GM10248 (cell line): Measurements from ENCODE around the gene BRSK2.
"Not testable (repeated sequence)": the region's sequence is repeated elsewhere in the genome, so short reads cannot be mapped to it uniquely, and the experiment has no call there.

Experiments used
- CTCF ChIA-PET: fragments of 300-600 bp; sonication (Branson Sonifier 250); formaldehyde crosslinking; extraction: SDS; loops from one replicate; lab custom pipeline; 2021; ENCODE audit warnings: antibody characterized with exemption; lab: Yijun Ruan, JAX
- POLR2A ChIA-PET: fragments of 350-650 bp; sonication (Branson Sonifier 250); formaldehyde crosslinking; extraction: SDS; loops from one replicate; lab custom pipeline; 2020; ENCODE audit warnings: antibody characterized with exemption; lab: Yijun Ruan, JAX
- DNase-seq: peaks from one replicate; pipeline ENCODE4 v3.0.0; 2012; ENCODE audit errors: extremely low spot score
- TF ChIP-seq, protein P1 (sequence below): IDR thresholded peaks from 2 replicates; pipeline ENCODE4 v1.5.1; 2012; ENCODE audit warnings: mild to moderate bottlenecking, low read depth; ENCODE audit errors: extremely low read depth, missing control alignments, control extremely low read depth

The BRSK2 gene

DNA sequence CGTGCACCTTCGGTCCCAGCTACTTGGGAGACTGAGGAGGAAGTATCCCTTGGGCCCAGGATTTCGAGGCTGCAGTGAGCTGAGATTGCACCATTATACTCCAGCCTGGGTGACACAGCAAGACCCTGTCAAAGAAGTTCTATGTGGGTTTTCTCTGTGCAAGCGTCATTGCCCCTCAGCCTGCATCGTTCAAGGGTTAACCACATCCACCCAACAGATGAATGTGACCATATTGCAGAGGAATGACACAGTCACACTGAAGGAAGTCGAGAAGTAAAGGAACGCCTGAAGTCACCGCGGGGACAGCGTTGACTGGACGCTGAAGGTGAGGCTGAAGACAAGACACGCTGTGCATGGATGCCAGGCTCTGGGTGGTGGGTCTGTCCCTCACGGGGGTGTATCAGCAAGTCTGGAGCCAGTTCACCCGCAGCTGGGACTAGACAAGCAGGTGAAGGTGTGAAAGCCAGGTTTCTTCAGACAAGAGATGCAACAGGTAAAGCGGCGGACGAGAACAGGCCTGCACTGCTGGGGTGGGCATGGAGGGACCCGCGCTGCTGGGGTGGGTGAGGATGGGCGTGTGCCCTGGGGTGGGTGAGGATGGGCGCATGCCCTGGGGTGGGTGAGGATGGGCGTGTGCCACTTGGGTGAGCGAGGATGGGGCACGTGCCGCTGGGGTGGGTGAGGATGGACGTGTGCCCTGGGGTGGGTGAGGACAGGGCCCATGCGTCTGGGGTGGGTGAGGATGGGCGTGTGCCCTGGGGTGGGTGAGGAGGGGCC is 43.8 kb upstream of the BRSK2 start:
- TF ChIP-seq, protein P1, sequence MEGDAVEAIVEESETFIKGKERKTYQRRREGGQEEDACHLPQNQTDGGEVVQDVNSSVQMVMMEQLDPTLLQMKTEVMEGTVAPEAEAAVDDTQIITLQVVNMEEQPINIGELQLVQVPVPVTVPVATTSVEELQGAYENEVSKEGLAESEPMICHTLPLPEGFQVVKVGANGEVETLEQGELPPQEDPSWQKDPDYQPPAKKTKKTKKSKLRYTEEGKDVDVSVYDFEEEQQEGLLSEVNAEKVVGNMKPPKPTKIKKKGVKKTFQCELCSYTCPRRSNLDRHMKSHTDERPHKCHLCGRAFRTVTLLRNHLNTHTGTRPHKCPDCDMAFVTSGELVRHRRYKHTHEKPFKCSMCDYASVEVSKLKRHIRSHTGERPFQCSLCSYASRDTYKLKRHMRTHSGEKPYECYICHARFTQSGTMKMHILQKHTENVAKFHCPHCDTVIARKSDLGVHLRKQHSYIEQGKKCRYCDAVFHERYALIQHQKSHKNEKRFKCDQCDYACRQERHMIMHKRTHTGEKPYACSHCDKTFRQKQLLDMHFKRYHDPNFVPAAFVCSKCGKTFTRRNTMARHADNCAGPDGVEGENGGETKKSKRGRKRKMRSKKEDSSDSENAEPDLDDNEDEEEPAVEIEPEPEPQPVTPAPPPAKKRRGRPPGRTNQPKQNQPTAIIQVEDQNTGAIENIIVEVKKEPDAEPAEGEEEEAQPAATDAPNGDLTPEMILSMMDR, result no peak
- ChIA-PET CTCF (no interaction called here), POLR2A (no interaction called here)
- no peak for DNase-seq

DNA sequence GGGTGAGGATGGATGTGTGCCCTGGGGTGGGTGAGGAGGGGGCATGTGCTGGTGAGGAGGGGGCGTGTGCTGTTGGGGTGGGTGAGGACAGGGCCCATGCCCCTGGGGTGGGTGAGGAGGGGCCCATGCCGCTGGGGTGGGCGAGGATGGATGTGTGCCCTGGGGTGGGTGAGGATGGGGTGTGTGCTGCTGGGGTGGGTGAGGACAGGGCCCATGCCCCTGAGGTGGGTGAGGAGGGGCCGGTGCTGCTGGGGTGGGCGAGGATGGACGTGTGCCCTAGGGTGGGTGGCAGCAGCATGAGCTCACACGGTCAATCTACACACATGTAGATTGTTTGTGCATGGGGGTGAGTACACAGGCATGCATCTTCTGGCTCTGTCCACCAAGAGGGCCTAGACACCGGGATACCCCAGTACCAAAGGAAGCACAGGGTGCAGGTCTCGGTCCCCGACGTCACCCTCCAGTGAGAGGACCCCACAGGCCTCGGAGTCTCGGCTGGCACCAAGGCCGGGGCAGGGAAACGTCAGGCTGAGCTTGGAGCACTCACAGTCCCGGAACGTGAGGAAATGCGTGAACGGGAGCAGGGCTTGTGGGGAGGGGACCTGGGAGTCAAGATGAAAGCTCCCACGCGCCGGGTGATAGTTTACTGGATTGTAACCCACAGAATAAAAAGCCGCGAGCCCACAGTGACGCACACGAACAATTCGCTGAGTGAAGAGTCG is 42.9 kb upstream of the BRSK2 start:
- ChIA-PET POLR2A (no interaction called here), CTCF (no interaction called here)
- TF ChIP-seq, protein P1, result no peak
- DNase-seq, result no peak

DNA sequence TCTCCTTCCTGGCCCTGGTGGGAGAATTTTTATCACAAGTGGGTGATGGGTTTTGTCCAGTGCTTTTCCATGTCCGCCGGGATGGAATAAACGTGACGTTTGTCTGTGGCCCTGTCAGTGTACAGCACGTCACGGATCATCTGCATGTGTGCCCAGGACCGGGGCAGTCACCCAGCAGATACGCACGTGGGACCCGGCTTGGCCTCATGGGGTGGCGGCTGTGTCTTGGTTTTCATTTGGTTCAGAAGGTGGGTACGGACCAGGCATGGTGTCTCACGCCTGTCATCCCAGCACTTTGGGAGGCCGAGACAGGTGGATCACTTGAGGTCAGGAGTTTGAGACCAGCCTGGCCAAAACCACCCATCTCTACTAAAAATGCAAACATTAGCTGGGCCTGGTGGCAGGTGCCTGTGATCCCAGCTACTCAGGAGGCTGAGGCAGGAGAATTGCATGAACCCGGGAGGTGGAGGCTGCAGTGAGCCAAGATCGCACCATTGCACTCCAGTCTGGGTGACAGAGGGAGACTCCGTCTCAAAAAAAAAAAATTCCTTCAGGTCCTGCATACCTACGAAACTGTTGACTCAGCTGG is 42.2 kb upstream of the BRSK2 start:
- POLR2A ChIA-PET, DNase-seq, CTCF ChIA-PET: not testable (repeated sequence)

DNA sequence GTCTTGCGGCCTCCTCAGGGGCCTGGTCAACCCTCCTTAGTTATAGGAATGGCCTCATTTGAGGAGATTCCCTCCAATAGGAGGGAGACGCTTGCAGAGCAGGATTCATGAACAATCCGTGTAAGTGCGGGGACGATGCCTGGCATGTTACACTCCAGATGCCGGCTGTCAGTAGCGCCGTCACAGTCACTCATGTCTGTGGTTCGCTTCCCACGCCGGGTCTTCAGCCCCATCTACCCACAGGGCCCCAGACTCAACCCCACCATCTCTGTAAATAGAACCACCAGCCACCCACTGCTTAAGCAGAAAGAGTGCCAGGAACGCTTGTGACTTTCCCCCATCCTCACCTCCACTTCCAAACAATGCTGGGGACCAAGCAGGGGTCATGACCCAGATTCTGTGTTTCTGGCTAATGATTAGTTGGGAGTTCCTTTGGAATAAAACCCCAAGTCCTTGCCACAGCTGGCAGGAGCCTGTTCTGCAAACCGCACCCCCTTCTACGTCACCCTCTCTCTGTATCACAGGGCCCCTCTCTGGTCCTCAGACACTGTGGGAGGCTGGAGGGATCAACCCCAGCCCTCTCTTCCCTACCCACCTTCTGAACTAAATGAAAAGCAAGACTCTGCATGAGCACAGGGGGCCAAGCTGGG is 41.5 kb upstream of the BRSK2 start:
- CTCF ChIA-PET, result no interaction called here

DNA sequence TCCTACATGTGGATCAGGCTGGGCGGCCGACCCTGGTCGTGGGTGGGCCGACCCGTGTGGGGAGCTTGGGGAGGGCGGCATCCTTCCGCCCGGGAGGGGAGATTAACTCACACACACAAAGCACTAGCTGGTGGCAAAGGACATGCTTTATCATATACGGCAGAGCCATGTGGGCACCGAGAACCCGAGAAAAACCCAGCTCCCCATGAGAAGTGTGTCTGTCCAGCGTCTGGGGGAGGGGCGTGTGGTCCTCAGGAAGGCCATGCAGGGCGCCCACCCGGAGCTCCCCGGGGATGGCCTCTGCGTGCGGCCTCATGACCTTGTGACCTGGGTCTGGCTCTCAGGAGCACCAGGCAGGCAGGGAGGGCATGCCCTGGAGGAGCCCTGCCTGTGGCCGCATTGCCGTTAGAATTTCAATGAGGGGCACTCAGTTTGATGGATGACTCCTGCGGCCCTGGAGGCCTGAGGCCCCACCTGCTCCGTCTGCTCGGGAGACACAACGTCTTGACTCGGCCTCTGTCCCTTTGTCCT is 40.9 kb upstream of the BRSK2 start:
- ChIA-PET CTCF (no interaction called here), POLR2A (no interaction called here)
- no peak for DNase-seq
- TF ChIP-seq, protein P1, result no peak

More for the DNA sequence above, 41.5 kb upstream of the BRSK2 start:
- POLR2A ChIA-PET, result no interaction called here
- TF ChIP-seq, protein P1, result no peak
- DNase-seq, result no peak

DNA sequence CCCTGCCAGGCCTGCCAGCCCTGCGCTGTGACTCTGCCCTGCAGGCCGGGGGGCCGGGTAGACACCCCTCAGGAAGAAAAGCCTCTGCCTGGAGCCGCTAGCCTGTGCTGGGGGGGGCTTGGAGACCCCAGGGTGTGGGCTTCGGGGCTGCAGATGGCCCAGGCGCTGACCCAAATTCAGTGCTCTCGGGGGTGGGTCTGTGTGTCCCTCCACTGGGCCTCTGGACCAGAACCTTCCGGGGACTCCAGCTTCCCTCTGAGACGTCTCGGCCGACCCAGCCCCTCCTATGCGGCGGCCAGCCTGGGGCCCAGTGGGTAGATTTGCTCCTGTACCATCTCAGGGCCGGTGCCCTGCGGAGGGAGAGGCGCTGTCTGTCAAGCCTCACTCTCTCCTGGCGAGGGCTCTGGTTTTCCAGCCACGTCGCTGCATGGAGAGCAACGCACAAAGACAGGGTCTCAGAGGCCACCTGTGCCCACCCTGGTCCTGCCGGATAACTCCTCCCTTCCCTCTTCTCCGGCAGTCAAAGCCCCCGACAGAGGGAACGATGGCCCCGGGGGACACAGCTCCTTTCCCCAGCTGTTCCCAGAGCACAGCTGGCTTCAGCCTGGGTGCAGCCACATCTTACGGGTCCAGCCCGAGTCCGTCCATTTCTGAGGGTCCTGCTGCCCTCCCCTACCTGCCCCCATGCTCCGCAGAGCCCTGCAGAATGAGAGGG is 40.2 kb upstream of the BRSK2 start:
- no peak for DNase-seq
- ChIA-PET POLR2A (no interaction called here), CTCF (no interaction called here)
- TF ChIP-seq, protein P1, result no peak
